Fibroblast of lung (primary cell): ENCODE results near the gene FCHO1. TPM values are rescaled to one million over a fixed set of nuclear protein-coding genes. Genes with fewer than 3 reads are reported as not detected.

Experiments
- DNase-seq, 2 donors: peaks; one replicate each; pipeline versions ENCODE4 v3.0.0 to v3.0.0-alpha.2; 2010; ENCODE audit warnings: low read depth in 2 of 2
- H2AFZ ChIP-seq: 2 replicates; pipeline ENCODE4 v1.5.1; 2012; ENCODE audit warnings: low read length, control low read depth, inconsistent platforms
- H3K27ac ChIP-seq: 2 replicates; pipeline ENCODE4 v1.5.1; 2011; ENCODE audit warnings: low read length, control low read depth; ENCODE audit not compliant: insufficient read depth
- H3K27me3 ChIP-seq: 2 replicates; pipeline ENCODE4 v1.5.1; 2011; ENCODE audit warnings: mild to moderate bottlenecking, low read length; ENCODE audit not compliant: control insufficient read depth, insufficient read depth
- H3K36me3 ChIP-seq: 2 replicates; pipeline ENCODE4 v1.5.1; 2011; ENCODE audit warnings: low read length; ENCODE audit not compliant: control insufficient read depth, insufficient read depth
- H3K4me1 ChIP-seq: 2 replicates; pipeline ENCODE4 v1.5.1; 2011; ENCODE audit warnings: low read length; ENCODE audit not compliant: control insufficient read depth, insufficient read depth; ENCODE audit errors: extremely low read depth
- H3K4me2 ChIP-seq: 2 replicates; pipeline ENCODE4 v1.5.1; 2011; ENCODE audit warnings: low read length, control low read depth; ENCODE audit not compliant: insufficient read depth; ENCODE audit errors: extremely low read depth
- H3K4me3 ChIP-seq, 4 experiments: fragments of 200-600 bp in 1 of 4; sonication (generic) in 1 of 4; replicated peaks in 1 of 4; 2 replicates each; pipeline ENCODE4 v1.5.1; 2011 to 2016; ENCODE audit warnings: low read length in 4 of 4, low read depth in 3 of 4, mild to moderate bottlenecking in 3 of 4, control low read depth in 2 of 4, inconsistent platforms in 1 of 4, mixed read lengths in 1 of 4; ENCODE audit not compliant: insufficient read depth in 1 of 4; ENCODE audit errors: control extremely low read depth in 1 of 4
- H3K79me2 ChIP-seq: 2 replicates; pipeline ENCODE4 v1.5.1; 2012; ENCODE audit warnings: mild to moderate bottlenecking, low read length, inconsistent platforms; ENCODE audit not compliant: control insufficient read depth, insufficient read depth
- H3K9ac ChIP-seq: 2 replicates; pipeline ENCODE4 v1.5.1; 2011; ENCODE audit warnings: mild to moderate bottlenecking, low read length, control low read depth; ENCODE audit not compliant: insufficient read depth
- H3K9me3 ChIP-seq: 2 replicates; pipeline ENCODE4 v1.5.1; 2012; ENCODE audit warnings: low read depth, low read length; ENCODE audit not compliant: control insufficient read depth, insufficient read depth
- H4K20me1 ChIP-seq: 2 replicates; pipeline ENCODE4 v1.5.1; 2011; ENCODE audit warnings: low read length; ENCODE audit not compliant: control insufficient read depth, insufficient read depth; ENCODE audit errors: extremely low read depth
- CTCF ChIP-seq, 2 donors: IDR thresholded peaks in 1 of 2; conservative IDR thresholded peaks in 1 of 2; 1 replicate in 1 of 2; 2 replicates in 1 of 2; pipeline ENCODE4 v1.5.1; 2011 to 2012; ENCODE audit warnings: low read length in 2 of 2, control low read depth in 1 of 2, inconsistent platforms in 1 of 2, low read depth in 1 of 2, mild to moderate bottlenecking in 1 of 2
- EZH2 ChIP-seq: IDR thresholded peaks from 2 replicates; pipeline ENCODE4 v1.5.1; 2012; ENCODE audit warnings: low read length, control low read depth, mild to moderate bottlenecking; ENCODE audit errors: missing control alignments
- polyA plus RNA-seq, 2 donors: library from polyadenylated mRNA; depleted of rRNA in 1 of 2; stranded (reverse) in 1 of 2; unstranded in 1 of 2; fragments of >200 nt; gene quantifications; 2 replicates each; pipeline ENCODE4 v1.2.1, GENCODE V29; 2011 to 2012; ENCODE audit warnings: missing spikeins in 1 of 2
- total RNA-seq: library from RNA; depleted of rRNA; stranded (reverse); fragments of >200 nt; gene quantifications from 2 replicates; pipeline ENCODE4 v1.2.1, GENCODE V29; 2014

FCHO1 gene
- total and polyA plus RNA-seq, 2 donors (not counting 1 experiment from before 2014, with no cell fraction given): 0.07 to 0.33 TPM

GRCh38 chr19:17748884-17749638 is 2.2 kb upstream of the FCHO1 start:
- H3K4me3 ChIP-seq: no peak overlapping the region
- H2AFZ ChIP-seq: no peak overlapping the region
- H3K27ac ChIP-seq: no peak overlapping the region
- no peaks in the 10 kb centered on the region for H3K36me3 ChIP-seq
- H3K9ac ChIP-seq: no peak overlapping the region
- H3K4me2 ChIP-seq: no peak overlapping the region
- no peaks in the 10 kb centered on the region for H4K20me1 ChIP-seq
- no peaks in the 10 kb centered on the region for H3K27me3 ChIP-seq
- DNase-seq: no peak
- TF ChIP-seq CTCF (conservative IDR thresholded peaks at IDR 0.05 in 1 of 2, IDR thresholded peaks at IDR 0.05 in 1 of 2; ENCODE audit: low read depth in 1 of 2, low read length in 2 of 2): no peak
- TF ChIP-seq EZH2: no peak
- H3K79me2 ChIP-seq: no peaks in the 10 kb centered on the region
- H3K4me1 ChIP-seq: peaks cover 2% of the 10 kb centered on the region
- H3K9me3 ChIP-seq: no peaks in the 10 kb centered on the region

- TF ChIP-seq CTCF (conservative IDR thresholded peaks at IDR 0.05 in 1 of 2, IDR thresholded peaks at IDR 0.05 in 1 of 2; ENCODE audit: low read depth in 1 of 2, low read length in 2 of 2) (no peak), EZH2 (no peak)
- H3K4me1 ChIP-seq: peaks cover 2% of the 10 kb centered on the region
- H3K27ac ChIP-seq: no peak overlapping the region
- H3K27me3 ChIP-seq: no peaks in the 10 kb centered on the region
- no peaks in the 10 kb centered on the region for H3K9me3 ChIP-seq
- no peaks in the 10 kb centered on the region for H3K36me3 ChIP-seq
- H2AFZ ChIP-seq: no peak overlapping the region
- no peaks in the 10 kb centered on the region for H4K20me1 ChIP-seq
- H3K9ac ChIP-seq: no peak overlapping the region
- H3K79me2 ChIP-seq: no peaks in the 10 kb centered on the region
- H3K4me2 ChIP-seq: no peak overlapping the region
- no peak for DNase-seq
- H3K4me3 ChIP-seq: no peak overlapping the region
Measured at GRCh38 chr19:17749912-17750317, 1.4 kb upstream of the FCHO1 start.

GRCh38 chr19:17751912-17752273 is 616 bp downstream of the FCHO1 start:
- Histone ChIP-seq H3K36me3 (no peaks in the 10 kb centered on the region), H3K4me1 (peaks cover 2% of the 10 kb centered on the region), H2AFZ (no peak overlapping the region), H3K27me3 (no peaks in the 10 kb centered on the region), H4K20me1 (no peaks in the 10 kb centered on the region), H3K4me2 (no peak overlapping the region), H3K4me3 (no peak overlapping the region), H3K9ac (no peak overlapping the region), H3K79me2 (no peaks in the 10 kb centered on the region), H3K9me3 (no peaks in the 10 kb centered on the region), H3K27ac (no peak overlapping the region)
- TF ChIP-seq CTCF (conservative IDR thresholded peaks at IDR 0.05 in 1 of 2, IDR thresholded peaks at IDR 0.05 in 1 of 2; ENCODE audit: low read depth in 1 of 2, low read length in 2 of 2) (no peak), EZH2 (no peak)
- DNase-seq: no peak
